Ovary (tissue), 3 donors: ENCODE measurements around the gene NUMA1.

ENCODE experiments used
- CTCF ChIP-seq, 3 donors: fragments of 450-650 bp in 2 of 3; fragments of 200-600 bp in 1 of 3; IDR thresholded peaks; one replicate each; pipeline versions ENCODE4 v1.5.1 to v1.8.0; 2016 to 2022; ENCODE audit warnings: antibody characterized with exemption in 3 of 3, mild to moderate bottlenecking in 1 of 3
- EP300 ChIP-seq: sonication (generic); formaldehyde crosslinking; IDR thresholded peaks from one replicate; pipeline ENCODE4 v1.6.1; 2017; ENCODE audit warnings: antibody characterized with exemption
- POLR2A ChIP-seq: fragments of 450-650 bp; IDR thresholded peaks from one replicate; pipeline ENCODE4 v1.6.1; 2017; ENCODE audit warnings: antibody characterized with exemption, mild to moderate bottlenecking, moderate library complexity
- donor health status: DM: no; HTN: no; CAD: no.

DNA sequence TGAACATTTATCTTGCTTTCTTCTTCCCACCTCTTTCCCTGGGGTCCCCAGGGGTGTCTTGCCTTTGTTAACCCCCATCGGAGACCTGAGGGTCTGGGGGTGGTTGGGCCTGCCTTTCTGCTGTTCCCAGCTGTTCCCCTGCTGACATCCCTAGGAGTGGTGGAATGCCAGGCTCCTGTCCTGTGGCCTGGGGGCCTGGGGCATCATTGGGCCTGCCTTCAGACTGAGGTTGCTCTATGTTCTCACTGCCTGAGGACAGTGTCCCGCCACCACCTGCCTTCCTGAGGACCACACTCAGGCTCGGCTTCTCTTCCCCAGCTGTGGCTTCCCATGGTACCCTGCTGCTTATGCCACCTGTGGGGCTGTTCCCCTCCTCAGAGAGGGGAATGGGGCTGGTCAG is 82.7 kb downstream of the NUMA1 start:
- TF ChIP-seq CTCF (IDR thresholded peaks at IDR 0.05) (no peak), EP300 (no peak), POLR2A (no peak)
